Breast epithelium (tissue), 3 donors: Measurements from ENCODE around the gene CDH4.

Experiments used
- CTCF ChIP-seq, 3 donors: fragments of 450-650 bp; IDR thresholded peaks; one replicate each; pipeline ENCODE4 v1.5.1; 2016 to 2017; ENCODE audit warnings: antibody characterized with exemption in 3 of 3, mild to moderate bottlenecking in 3 of 3, moderate library complexity in 3 of 3
- POLR2A ChIP-seq: fragments of 450-650 bp; IDR thresholded peaks from one replicate; pipeline ENCODE4 v1.6.1; 2016; ENCODE audit warnings: antibody characterized with exemption, mild to moderate bottlenecking, moderate library complexity
- POLR2AphosphoS5 ChIP-seq, 3 donors: sonication (generic); formaldehyde crosslinking; IDR thresholded peaks; one replicate each; pipeline ENCODE4 v1.6.1; 2017; ENCODE audit warnings: antibody characterized with exemption in 3 of 3

DNA sequence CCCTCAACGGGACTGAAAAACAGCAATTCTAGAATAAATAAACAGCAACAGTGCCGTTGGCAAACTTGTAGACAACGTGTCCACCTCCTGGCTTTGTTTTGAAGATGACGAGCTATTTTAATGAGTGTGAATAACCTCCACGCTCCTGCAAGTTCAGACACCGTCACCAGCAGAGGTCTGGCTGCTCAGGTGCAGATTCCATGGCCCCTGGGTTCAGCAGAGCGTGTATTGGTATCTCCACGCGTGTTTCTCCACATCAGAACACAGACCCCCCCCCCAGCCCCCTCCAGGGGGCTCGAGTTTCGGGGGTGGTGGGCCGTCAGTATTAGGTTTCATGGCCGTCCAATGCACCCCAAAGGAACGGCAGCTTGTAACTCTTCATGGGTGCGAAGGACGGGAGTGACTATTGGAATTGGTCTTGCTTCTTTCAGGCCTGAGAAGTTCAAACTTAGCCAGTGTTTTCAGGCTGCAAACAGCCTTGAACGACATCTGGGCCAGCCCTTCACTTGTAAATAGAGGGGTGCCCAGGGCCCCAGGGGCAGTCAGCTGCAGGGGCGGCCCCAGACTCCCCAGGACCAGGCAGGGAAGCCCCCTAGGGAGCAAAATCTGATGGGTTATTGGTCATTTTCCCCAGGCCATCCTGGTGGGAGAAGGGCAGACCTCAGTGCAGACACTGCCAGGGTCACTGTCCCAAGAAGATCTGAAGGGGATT is 505.1 kb downstream of the CDH4 start:
- no peak for TF ChIP-seq CTCF (IDR thresholded peaks at IDR 0.05)
- TF ChIP-seq POLR2AphosphoS5 (IDR thresholded peaks at IDR 0.05), result no peak
- no peak for TF ChIP-seq POLR2A
